Trophoblast cell (in vitro differentiated cells and primary cell): ENCODE results near the gene TMEM54.

Experiments
- DNase-seq, 2 donors: peaks; one replicate each; pipeline ENCODE4 v3.0.0-alpha.2; 2016
- H2AFZ ChIP-seq: 2 replicates; pipeline ENCODE4 v1.6.1; 2013; ENCODE audit warnings: low read length, moderate library complexity, mild to moderate bottlenecking; ENCODE audit not compliant: insufficient read depth, poor library complexity
- H2AK5ac ChIP-seq: 2 replicates; pipeline ENCODE4 v1.6.1; 2013; ENCODE audit warnings: mild to moderate bottlenecking, low read length
- H2BK120ac ChIP-seq: 2 replicates; pipeline ENCODE4 v1.6.1; 2013; ENCODE audit warnings: low read length, mild to moderate bottlenecking, moderate library complexity; ENCODE audit not compliant: insufficient read depth, poor library complexity
- H2BK12ac ChIP-seq: 2 replicates; pipeline ENCODE4 v1.6.1; 2013; ENCODE audit warnings: mild to moderate bottlenecking, low read length, moderate library complexity
- H2BK5ac ChIP-seq: 2 replicates; pipeline ENCODE4 v1.6.1; 2013; ENCODE audit warnings: low read length, low read depth, moderate library complexity, mild to moderate bottlenecking; ENCODE audit not compliant: poor library complexity
- H3K14ac ChIP-seq: 2 replicates; pipeline ENCODE4 v1.6.1; 2013; ENCODE audit warnings: mild to moderate bottlenecking, low read length
- H3K18ac ChIP-seq: 2 replicates; pipeline ENCODE4 v1.6.1; 2013; ENCODE audit warnings: mild to moderate bottlenecking, low read length
- H3K23ac ChIP-seq: 2 replicates; pipeline ENCODE4 v1.6.1; 2013; ENCODE audit warnings: low read length
- H3K27ac ChIP-seq: 2 replicates; pipeline ENCODE4 v1.5.1; 2013; ENCODE audit warnings: low read depth, mild to moderate bottlenecking, inconsistent platforms, low read length, moderate library complexity
- H3K27me3 ChIP-seq: 2 replicates; pipeline ENCODE4 v1.6.1; 2013; ENCODE audit warnings: inconsistent platforms, mild to moderate bottlenecking, low read length, moderate library complexity; ENCODE audit not compliant: insufficient read depth
- H3K36me3 ChIP-seq, 2 experiments: 1 replicate in 1 of 2; 2 replicates in 1 of 2; pipeline ENCODE4 v1.6.1; 2013; ENCODE audit warnings: low read length in 2 of 2, mild to moderate bottlenecking in 2 of 2, moderate library complexity in 1 of 2; ENCODE audit not compliant: insufficient read depth in 2 of 2, control insufficient read depth in 1 of 2
- H3K4ac ChIP-seq: 2 replicates; pipeline ENCODE4 v1.6.1; 2013; ENCODE audit warnings: low read depth, mild to moderate bottlenecking, low read length, moderate library complexity
- H3K4me1 ChIP-seq, 2 experiments: 1 replicate in 1 of 2; 2 replicates in 1 of 2; pipeline ENCODE4 v1.6.1; 2013; ENCODE audit warnings: low read length in 2 of 2, mild to moderate bottlenecking in 2 of 2, moderate library complexity in 1 of 2; ENCODE audit not compliant: insufficient read depth in 2 of 2, control insufficient read depth in 1 of 2
- H3K4me2 ChIP-seq: 2 replicates; pipeline ENCODE4 v1.6.1; 2013; ENCODE audit warnings: inconsistent platforms, mild to moderate bottlenecking, low read length, moderate library complexity
- H3K4me3 ChIP-seq: 2 replicates; pipeline ENCODE4 v1.5.1; 2013; ENCODE audit warnings: mild to moderate bottlenecking, low read depth, low read length, inconsistent platforms
- H3K79me1 ChIP-seq: one replicate; pipeline ENCODE4 v1.6.1; 2013; ENCODE audit warnings: low read length
- H3K79me2 ChIP-seq: 2 replicates; pipeline ENCODE4 v1.6.1; 2013; ENCODE audit warnings: low read length, mild to moderate bottlenecking; ENCODE audit not compliant: control insufficient read depth, insufficient read depth, poor library complexity
- H3K9ac ChIP-seq: 2 replicates; pipeline ENCODE4 v1.6.1; 2013; ENCODE audit warnings: mild to moderate bottlenecking, low read length
- H3K9me3 ChIP-seq: 2 replicates; pipeline ENCODE4 v1.6.1; 2013; ENCODE audit warnings: low read depth, mild to moderate bottlenecking, control low read depth, inconsistent platforms, low read length; ENCODE audit not compliant: insufficient read depth
- H4K12ac ChIP-seq: 2 replicates; pipeline ENCODE4 v1.6.1; 2013; ENCODE audit warnings: low read depth, mild to moderate bottlenecking, low read length, moderate library complexity
- H4K8ac ChIP-seq: 2 replicates; pipeline ENCODE4 v1.6.1; 2013; ENCODE audit warnings: low read depth, mild to moderate bottlenecking, low read length, moderate library complexity
- H4K91ac ChIP-seq: one replicate; pipeline ENCODE4 v1.6.1; 2013; ENCODE audit warnings: low read depth, mild to moderate bottlenecking, low read length, moderate library complexity
- whole genome bisulfite sequencing: extraction: QIAGEN DNeasy Blood & Tissue Kit; methylation state at CpG from one replicate; pipeline ENCODE4 v1.1.7; 2013; ENCODE audit warnings: missing lambda C conversion rate; ENCODE audit not compliant: insufficient read length, insufficient coverage; ENCODE audit errors: extremely low coverage; 5-methylcytosine and 5-hydroxymethylcytosine counted together

The TMEM54 gene

DNA sequence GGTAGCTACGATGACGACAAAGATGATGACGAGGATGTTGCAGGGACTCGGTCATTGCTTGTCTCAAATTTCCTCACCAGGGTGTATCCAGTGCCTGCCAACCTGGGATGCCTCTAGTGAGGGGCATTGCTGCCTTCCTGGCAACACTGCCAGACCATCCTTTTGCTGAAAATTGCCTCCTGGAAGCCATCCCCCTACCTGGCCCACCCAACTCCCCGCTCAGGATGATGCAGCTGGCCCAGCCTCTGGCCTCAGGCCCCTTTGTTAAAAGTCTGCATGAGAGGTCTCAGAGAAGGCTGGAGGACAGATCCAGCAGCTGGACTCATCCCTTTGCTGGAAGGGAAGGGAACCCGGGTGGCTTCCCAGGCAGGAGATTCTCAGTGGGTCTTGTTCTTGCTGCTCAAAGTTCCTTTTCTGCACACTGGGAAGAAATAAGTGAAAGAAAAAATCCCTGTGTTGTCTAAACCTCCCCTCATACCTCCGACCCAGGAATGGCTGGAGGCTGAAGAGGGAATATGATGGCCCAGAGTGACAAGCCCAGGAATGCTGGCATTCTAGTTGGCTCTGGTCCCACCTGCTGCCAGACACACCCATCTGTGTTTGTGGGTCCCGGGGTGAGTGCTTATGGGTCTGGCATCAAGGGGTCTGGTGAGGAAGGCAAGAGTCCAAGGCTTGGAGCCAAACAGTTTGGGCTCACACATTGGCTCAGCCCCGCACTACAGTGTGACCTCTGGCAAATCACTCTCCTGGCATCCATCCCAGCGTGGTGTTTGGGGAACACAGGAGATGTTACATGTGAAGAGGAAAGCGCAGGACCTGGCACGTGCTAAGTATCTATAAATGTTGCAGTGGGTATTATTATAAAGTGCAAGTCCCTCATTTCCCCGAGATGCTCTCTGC is 23.7 kb downstream of the TMEM54 start:
- H3K9ac ChIP-seq = no peak overlapping the region
- H3K4me1 ChIP-seq = no peaks in the 10 kb centered on the region
- no peaks in the 10 kb centered on the region for H3K36me3 ChIP-seq
- H2BK5ac ChIP-seq = no peak overlapping the region
- H3K27me3 ChIP-seq = no peaks in the 10 kb centered on the region
- no peak overlapping the region for H4K8ac ChIP-seq
- no peaks in the 10 kb centered on the region for H3K9me3 ChIP-seq
- H3K4me2 ChIP-seq = no peak overlapping the region
- no CpG with 5 or more reads among the region's 13 CpGs for WGBS
- no peak overlapping the region for H3K4me3 ChIP-seq
- no peak overlapping the region for H3K23ac ChIP-seq
- no peak overlapping the region for H4K12ac ChIP-seq
- no peak overlapping the region for H2BK12ac ChIP-seq
- DNase-seq = peak in 1 of 2 donors; percentile 57
- no peak overlapping the region for H2AK5ac ChIP-seq
- no peaks in the 10 kb centered on the region for H3K79me2 ChIP-seq
- H3K79me1 ChIP-seq = no peaks in the 10 kb centered on the region
- H2BK120ac ChIP-seq = no peak overlapping the region
- H4K91ac ChIP-seq = no peak overlapping the region
- H3K18ac ChIP-seq = no peak overlapping the region
- no peak overlapping the region for H3K27ac ChIP-seq
- no peak overlapping the region for H2AFZ ChIP-seq
- no peak overlapping the region for H3K14ac ChIP-seq
- no peak overlapping the region for H3K4ac ChIP-seq

DNA sequence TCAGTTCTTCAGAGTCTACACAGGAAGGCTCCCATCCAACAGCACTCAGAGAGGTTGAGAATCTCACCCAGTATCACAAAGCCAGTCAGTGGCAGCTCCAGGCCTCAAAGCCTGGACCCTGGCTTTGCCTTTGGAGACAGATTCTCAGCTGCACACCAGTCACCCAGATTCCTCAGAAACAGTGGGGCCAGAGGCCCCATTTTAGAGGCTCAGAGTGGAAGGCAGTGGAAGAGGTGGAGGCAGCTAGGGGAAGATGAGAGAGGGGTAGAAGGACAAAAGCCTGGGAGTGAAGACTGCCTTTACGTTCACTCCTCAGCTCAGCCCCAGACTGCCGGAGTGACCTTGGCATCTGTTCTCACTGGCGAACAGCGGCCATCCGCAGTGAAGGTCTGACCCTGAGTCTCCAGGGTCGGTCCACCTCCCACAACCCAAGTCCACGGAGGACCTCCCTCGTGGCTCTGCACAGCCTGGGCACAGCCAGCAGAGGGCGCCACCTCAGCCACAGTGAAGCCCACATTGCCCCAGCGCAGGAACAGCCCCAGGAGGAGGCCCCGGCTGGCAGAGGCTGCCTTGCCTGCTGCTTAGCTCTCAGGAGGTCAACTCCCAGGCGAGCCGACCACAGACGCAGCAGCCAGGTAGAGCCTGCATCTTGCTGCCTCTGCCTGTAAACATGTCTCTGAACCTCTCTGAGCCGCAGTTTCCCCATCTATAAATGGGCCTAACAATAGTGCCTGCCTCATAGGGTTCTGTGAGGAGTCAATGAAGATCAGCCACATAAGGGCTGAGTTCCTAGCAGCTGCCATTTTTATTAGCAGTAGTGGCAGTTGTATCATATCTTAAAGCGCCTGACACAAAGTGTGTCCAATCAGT is 24.6 kb downstream of the TMEM54 start:
- no peaks in the 10 kb centered on the region for H3K79me2 ChIP-seq
- no peak overlapping the region for H3K9ac ChIP-seq
- no peaks in the 10 kb centered on the region for H3K36me3 ChIP-seq
- DNase-seq = peak in 1 of 2 donors; percentile 71
- H2AFZ ChIP-seq = no peak overlapping the region
- H3K4ac ChIP-seq = no peak overlapping the region
- H4K12ac ChIP-seq = no peak overlapping the region
- WGBS = no CpG with 5 or more reads among the region's 16 CpGs
- H3K14ac ChIP-seq = no peak overlapping the region
- no peak overlapping the region for H4K8ac ChIP-seq
- no peak overlapping the region for H2BK120ac ChIP-seq
- H3K27me3 ChIP-seq = peaks cover 6% of the 10 kb centered on the region
- no peak overlapping the region for H2AK5ac ChIP-seq
- no peak overlapping the region for H4K91ac ChIP-seq
- H3K23ac ChIP-seq = no peak overlapping the region
- no peak overlapping the region for H3K4me3 ChIP-seq
- no peaks in the 10 kb centered on the region for H3K79me1 ChIP-seq
- peak overlapping the region; percentile 51 for H2BK12ac ChIP-seq
- no peak overlapping the region for H2BK5ac ChIP-seq
- no peak overlapping the region for H3K27ac ChIP-seq
- no peak overlapping the region for H3K18ac ChIP-seq
- H3K4me1 ChIP-seq = no peaks in the 10 kb centered on the region
- peaks cover 2% of the 10 kb centered on the region for H3K9me3 ChIP-seq
- no peak overlapping the region for H3K4me2 ChIP-seq

DNA sequence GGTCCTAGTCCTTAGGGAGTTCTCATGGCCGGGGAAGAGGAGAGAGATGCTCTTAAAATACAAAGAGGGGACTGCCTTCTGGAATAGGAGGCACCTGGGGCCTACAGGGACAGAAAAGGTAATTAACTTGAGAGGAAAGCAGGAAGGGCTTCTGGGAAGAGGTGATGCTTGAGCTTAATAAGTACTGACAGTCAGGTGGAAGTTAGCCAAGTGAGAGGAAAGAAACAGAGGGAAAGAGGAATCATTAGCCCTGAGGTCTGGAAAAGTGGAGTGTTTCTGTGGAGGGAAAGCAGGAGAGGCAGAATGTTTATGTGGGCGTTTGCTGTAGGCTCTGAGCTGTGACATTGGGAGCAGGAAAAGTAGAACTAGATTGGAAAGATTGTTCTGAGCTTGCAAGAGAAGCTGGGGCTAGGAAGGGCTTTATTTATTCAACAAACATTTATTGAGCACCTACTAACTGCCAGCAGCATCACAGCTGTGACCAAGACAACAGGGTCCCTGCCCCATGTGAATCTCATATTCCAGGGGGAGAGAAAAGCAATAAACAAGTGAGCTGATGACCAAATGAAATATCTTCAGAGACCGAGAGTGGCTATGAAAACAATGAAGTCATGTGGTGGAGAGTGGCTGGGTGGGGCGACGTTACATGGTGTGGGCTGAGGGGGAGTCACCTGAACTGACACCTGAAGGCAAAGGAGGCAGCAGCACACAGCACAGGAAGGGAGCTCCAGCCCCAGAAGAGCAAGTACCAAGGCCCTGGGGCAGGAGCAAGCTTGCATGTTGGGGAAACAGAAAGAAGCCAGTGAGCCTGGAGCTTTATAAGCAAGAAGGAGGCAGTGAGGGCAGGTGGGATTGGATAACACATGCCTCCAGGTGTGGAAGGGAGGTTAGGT is 26.1 kb downstream of the TMEM54 start:
- Histone ChIP-seq H3K4ac (no peak overlapping the region), H3K4me2 (no peak overlapping the region), H3K9ac (peak overlapping the region; percentile 2), H4K91ac (no peak overlapping the region), H3K23ac (no peak overlapping the region), H3K27me3 (peaks cover 17% of the 10 kb centered on the region), H3K79me2 (no peaks in the 10 kb centered on the region), H3K27ac (no peak overlapping the region), H2AFZ (no peak overlapping the region), H3K36me3 (no peaks in the 10 kb centered on the region), H2AK5ac (no peak overlapping the region), H3K4me1 (peaks cover 3 to 6% of the 10 kb centered on the region in 2 experiments), H4K12ac (no peak overlapping the region), H3K18ac (no peak overlapping the region), H3K4me3 (no peak overlapping the region), H2BK5ac (no peak overlapping the region), H3K14ac (no peak overlapping the region), H3K79me1 (peaks cover 5% of the 10 kb centered on the region), H2BK120ac (no peak overlapping the region), H3K9me3 (peaks cover 2% of the 10 kb centered on the region), H2BK12ac (no peak overlapping the region), H4K8ac (no peak overlapping the region)
- DNase-seq = no peak
- no CpG with 5 or more reads among the region's 5 CpGs for WGBS

DNA sequence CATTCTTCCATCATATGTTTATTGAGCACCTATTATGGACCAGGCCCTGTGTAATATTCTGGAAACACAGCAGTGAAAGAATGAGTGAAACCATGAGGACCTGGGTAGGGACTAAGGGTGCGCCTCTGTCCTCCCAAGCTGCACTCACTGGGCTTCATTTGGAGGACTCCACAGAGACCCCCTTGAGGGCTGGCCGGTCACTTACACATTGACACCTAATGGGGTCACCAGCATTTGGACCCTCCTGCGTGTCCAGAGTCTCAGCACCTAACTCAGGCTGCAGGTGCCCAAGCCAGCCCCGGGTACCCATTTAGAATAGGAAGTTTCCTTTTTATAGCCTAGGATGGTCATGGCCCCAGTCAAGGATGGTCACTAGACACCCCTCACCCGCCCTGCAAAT is 27.7 kb downstream of the TMEM54 start:
- Histone ChIP-seq H3K27me3 (peaks cover 21% of the 10 kb centered on the region), H3K4me3 (no peak overlapping the region), H2BK12ac (no peak overlapping the region), H3K14ac (no peak overlapping the region), H3K79me2 (no peaks in the 10 kb centered on the region), H3K4me2 (no peak overlapping the region), H2BK120ac (no peak overlapping the region), H3K9ac (no peak overlapping the region), H3K27ac (no peak overlapping the region), H4K12ac (no peak overlapping the region), H3K4ac (no peak overlapping the region), H3K18ac (no peak overlapping the region), H2AK5ac (no peak overlapping the region), H3K9me3 (peaks cover 2% of the 10 kb centered on the region), H3K23ac (no peak overlapping the region), H3K36me3 (no peaks in the 10 kb centered on the region), H4K8ac (no peak overlapping the region), H3K79me1 (peaks cover 5% of the 10 kb centered on the region), H4K91ac (no peak overlapping the region), H2AFZ (no peak overlapping the region), H3K4me1 (peaks cover 6% of the 10 kb centered on the region in 2 experiments), H2BK5ac (no peak overlapping the region)
- no peak for DNase-seq
- no CpG with 5 or more reads among the region's 5 CpGs for WGBS
